HepG2 (cell line): ENCODE data around the gene PIK3IP1.

ENCODE experiments used
- ARID2 ChIP-seq: sonication (generic); formaldehyde crosslinking; IDR thresholded peaks from 2 replicates; pipeline ENCODE4 v1.8.1; 2022; ENCODE audit warnings: mild to moderate bottlenecking, missing genetic modification reagents, borderline replicate concordance
- FOSL1 ChIP-seq: sonication (generic); formaldehyde crosslinking; IDR thresholded peaks from 2 replicates; pipeline ENCODE4 v1.9.0; 2021; ENCODE audit warnings: missing genetic modification reagents, borderline replicate concordance
- HMGA1 ChIP-seq: sonication (generic); formaldehyde crosslinking; conservative IDR thresholded peaks from 2 replicates; pipeline ENCODE4 v1.4.0; 2020; ENCODE audit warnings: missing genetic modification reagents
- JUN ChIP-seq: sonication (generic); formaldehyde crosslinking; IDR thresholded peaks from 2 replicates; pipeline ENCODE4 v1.4.0; 2020; ENCODE audit warnings: mild to moderate bottlenecking, missing genetic modification reagents
- MTF2 ChIP-seq: sonication (generic); formaldehyde crosslinking; IDR thresholded peaks from 2 replicates; pipeline ENCODE4 v1.5.0; 2020; ENCODE audit warnings: missing genetic modification reagents, borderline replicate concordance
- SMAD3 ChIP-seq: sonication (generic); formaldehyde crosslinking; IDR thresholded peaks from 2 replicates; pipeline ENCODE4 v1.4.0; 2020; ENCODE audit warnings: missing genetic modification reagents
- USF2 ChIP-seq, 2 experiments: sonication (generic) in 1 of 2; formaldehyde crosslinking in 1 of 2; IDR thresholded peaks; 2 replicates each; pipeline versions ENCODE4 v1.5.1 to v1.6.1; 2011 to 2020; ENCODE audit warnings: borderline replicate concordance in 1 of 2, low read depth in 1 of 2, low read length in 1 of 2, mild to moderate bottlenecking in 1 of 2, missing genetic modification reagents in 1 of 2, moderate library complexity in 1 of 2
- ZKSCAN5 ChIP-seq: sonication (generic); formaldehyde crosslinking; IDR thresholded peaks from 2 replicates; pipeline ENCODE4 v1.5.1; 2020; ENCODE audit warnings: mild to moderate bottlenecking, missing genetic modification reagents
- ZNF253 ChIP-seq: sonication (generic); formaldehyde crosslinking; IDR thresholded peaks from 2 replicates; pipeline ENCODE4 v1.8.0; 2022; ENCODE audit warnings: mild to moderate bottlenecking, missing genetic modification reagents, borderline replicate concordance
- ZNF546 ChIP-seq: sonication (generic); formaldehyde crosslinking; conservative IDR thresholded peaks from 2 replicates; pipeline ENCODE4 v1.8.1; 2023; ENCODE audit warnings: mild to moderate bottlenecking, missing genetic modification reagents
- ZNF557 ChIP-seq: sonication (generic); formaldehyde crosslinking; IDR thresholded peaks from 2 replicates; pipeline ENCODE4 v1.4.0; 2020; ENCODE audit warnings: missing genetic modification reagents
- ZNF660 ChIP-seq: sonication (generic); formaldehyde crosslinking; IDR thresholded peaks from 2 replicates; pipeline ENCODE4 v1.5.1; 2020; ENCODE audit warnings: mild to moderate bottlenecking, low read depth, missing genetic modification reagents, borderline replicate concordance
- ZNF746 ChIP-seq: sonication (generic); formaldehyde crosslinking; IDR thresholded peaks from 2 replicates; pipeline ENCODE4 v1.8.0; 2022; ENCODE audit warnings: mild to moderate bottlenecking, missing genetic modification reagents
- TF ChIP-seq, protein P1 (sequence below): sonication (generic); formaldehyde crosslinking; IDR thresholded peaks from 2 replicates; pipeline ENCODE4 v1.5.0; 2020; ENCODE audit warnings: mild to moderate bottlenecking, missing genetic modification reagents, moderate library complexity

DNA sequence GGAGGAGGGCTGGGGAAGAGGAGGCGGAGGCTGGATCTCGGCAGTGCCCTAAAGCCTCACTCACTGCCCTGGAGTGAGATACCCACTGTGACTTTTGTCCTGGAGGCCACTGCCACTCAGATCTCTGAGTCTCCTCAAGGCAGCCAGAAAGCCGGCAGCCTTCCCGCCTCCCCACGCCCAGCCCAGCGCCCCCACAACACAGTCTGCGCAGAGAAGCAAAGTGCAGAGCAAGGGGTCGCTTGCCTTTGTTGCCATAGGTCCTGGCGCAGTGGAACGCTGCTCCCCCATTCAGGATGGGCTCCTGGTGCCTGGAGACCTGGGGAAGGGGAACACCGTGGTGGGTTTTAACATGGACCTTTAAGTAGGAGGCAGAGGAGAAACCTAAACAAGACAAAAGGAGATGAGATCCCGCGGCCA is 36.3 kb upstream of the PIK3IP1 start:
- TF ChIP-seq MTF2 (CRISPR knock-in tag), result no peak
- no peak for TF ChIP-seq ZNF253 (CRISPR knock-in tag)
- TF ChIP-seq ZNF660 (CRISPR knock-in tag), result no peak
- no peak for TF ChIP-seq FOSL1 (CRISPR knock-in tag)
- TF ChIP-seq ARID2, result no peak
- TF ChIP-seq ZNF557 (CRISPR knock-in tag), result no peak
- TF ChIP-seq, protein P1, sequence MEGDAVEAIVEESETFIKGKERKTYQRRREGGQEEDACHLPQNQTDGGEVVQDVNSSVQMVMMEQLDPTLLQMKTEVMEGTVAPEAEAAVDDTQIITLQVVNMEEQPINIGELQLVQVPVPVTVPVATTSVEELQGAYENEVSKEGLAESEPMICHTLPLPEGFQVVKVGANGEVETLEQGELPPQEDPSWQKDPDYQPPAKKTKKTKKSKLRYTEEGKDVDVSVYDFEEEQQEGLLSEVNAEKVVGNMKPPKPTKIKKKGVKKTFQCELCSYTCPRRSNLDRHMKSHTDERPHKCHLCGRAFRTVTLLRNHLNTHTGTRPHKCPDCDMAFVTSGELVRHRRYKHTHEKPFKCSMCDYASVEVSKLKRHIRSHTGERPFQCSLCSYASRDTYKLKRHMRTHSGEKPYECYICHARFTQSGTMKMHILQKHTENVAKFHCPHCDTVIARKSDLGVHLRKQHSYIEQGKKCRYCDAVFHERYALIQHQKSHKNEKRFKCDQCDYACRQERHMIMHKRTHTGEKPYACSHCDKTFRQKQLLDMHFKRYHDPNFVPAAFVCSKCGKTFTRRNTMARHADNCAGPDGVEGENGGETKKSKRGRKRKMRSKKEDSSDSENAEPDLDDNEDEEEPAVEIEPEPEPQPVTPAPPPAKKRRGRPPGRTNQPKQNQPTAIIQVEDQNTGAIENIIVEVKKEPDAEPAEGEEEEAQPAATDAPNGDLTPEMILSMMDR, result no peak
- TF ChIP-seq ZNF746 (CRISPR knock-in tag), result no peak
- no peak for TF ChIP-seq SMAD3 (CRISPR knock-in tag)
- TF ChIP-seq HMGA1 (CRISPR knock-in tag), result no peak
- TF ChIP-seq ZKSCAN5 (CRISPR knock-in tag), result no peak
- TF ChIP-seq JUN (CRISPR knock-in tag), result no peak
- no peak for TF ChIP-seq ZNF546 (CRISPR knock-in tag)
- no peak for TF ChIP-seq USF2 (IDR thresholded peaks at IDR 0.05; ENCODE audit: low read depth, low read length)
- TF ChIP-seq USF2 (CRISPR knock-in tag; IDR thresholded peaks at IDR 0.05; ENCODE audit: borderline replicate concordance), result no peak
